ENCODE measurements around the gene RAPSN.

Gene RAPSN

GRCh38 chr11:47464483-47464882 lies 15.5 kb upstream of the RAPSN start:
- DNase-seq (ENCODE audit: low read depth) = no peak

DNA sequence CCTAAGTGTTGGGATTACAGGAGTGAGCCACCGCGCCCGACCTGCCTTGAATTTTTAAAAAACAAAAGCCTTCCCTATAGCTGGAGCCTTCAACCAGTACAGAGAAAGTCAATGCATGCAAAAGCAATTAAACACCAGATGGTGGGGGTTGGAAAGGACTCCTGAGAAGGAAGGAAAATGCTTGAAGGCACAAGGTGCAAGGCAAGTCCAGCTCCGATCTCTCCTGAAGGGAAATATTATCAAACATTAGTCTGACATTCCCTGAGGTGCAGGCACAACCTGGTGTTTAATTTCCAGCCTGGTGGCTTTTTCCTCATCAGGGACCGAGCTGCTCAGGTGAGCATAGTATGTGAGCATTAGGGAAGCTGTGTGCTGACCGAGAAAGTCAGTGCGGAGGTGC lies 12.9 kb upstream of the RAPSN start:
- DNase-seq (ENCODE audit: low read depth) = no peak

DNA sequence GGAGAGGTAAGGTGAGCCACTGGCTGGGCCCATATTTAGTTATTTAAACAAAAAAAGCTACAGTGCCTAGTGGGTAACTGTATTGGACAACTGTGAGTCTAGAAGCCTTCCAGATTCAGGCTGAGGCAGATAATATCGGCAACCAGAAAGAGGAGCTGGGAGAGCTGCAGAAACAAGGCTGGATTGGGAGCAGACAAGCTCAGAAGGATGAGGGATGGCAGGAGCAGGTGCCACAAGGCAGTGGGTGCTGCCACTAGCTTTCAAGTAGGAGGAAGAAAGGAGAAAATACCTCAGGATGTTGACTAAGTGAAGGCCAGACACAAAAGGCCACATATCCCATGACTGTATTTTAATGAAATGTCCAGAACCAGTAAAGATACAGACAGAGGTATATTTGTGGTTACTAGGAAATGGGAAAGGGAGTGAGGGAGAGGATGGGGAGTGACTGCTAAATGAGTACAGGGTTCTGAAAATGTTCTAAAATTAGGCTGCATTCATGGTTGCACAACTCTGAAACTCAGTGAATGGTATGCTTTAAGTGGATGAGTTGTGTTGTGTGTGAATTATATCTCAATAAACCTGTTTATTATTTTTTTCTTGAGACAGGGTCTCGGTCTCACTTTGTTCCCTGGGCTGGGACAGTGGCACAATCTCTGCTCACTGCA lies 11.8 kb upstream of the RAPSN start:
- no peak for DNase-seq (ENCODE audit: low read depth)

DNA sequence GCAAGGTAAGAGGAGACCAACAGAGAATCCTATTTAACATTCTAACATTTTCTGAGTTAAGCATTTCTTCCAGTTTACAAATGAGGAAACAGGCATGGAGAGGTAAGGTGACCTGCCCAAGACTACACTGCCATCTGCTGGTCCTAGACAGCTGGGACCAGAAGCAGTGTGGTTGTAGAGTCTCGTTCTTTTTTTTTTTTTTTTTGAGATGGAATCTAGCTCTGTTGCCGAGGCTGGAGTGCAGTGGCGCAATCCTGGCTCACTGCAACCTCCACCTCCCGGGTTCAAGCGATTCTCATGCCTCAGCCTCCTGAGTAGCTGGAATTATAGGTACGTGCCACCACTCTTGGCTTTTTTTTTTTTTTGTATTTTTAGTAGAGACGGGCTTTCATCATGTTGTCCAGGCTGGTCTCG lies 5.3 kb upstream of the RAPSN start:
- peak; percentile 8 for DNase-seq (ENCODE audit: low read depth)

- DNase-seq (ENCODE audit: low read depth) = no peak
These were observed 4.4 kb upstream of the RAPSN start for GRCh38 chr11:47453365-47453764.

GRCh38 chr11:47451990-47452389 lies 3.1 kb upstream of the RAPSN start:
- no peak for DNase-seq (ENCODE audit: low read depth)

GRCh38 chr11:47451436-47451835 lies 2.5 kb upstream of the RAPSN start:
- DNase-seq (ENCODE audit: low read depth) = no peak

GRCh38 chr11:47449541-47449940 lies 605 bp upstream of the RAPSN start:
- no peak for DNase-seq (ENCODE audit: low read depth)

DNA sequence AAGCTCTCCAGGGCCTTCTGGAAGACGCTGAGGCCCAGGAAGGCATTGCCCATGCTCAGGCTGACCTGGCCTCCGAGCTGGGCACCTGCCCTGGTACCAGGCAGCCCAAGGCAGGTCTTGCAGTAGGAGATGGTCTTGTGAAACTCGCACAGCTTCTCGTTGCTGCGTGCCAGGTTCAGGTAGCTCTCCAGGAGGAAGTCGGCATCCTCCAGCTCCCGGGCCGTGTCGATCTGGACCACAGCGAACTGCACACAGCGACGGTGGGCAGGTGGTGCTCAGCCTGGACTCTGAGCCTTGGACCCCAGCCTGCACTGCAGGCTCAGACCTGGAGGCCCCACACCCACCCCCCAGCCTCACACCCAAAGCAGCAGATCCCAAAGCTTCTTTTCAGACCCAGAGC lies 1.0 kb downstream of the RAPSN start:
- no peak for DNase-seq (ENCODE audit: low read depth)

GRCh38 chr11:47446833-47447232 lies 2.1 kb downstream of the RAPSN start:
- no peak for DNase-seq (ENCODE audit: low read depth)

- no peak for DNase-seq (ENCODE audit: low read depth)
These were observed 3.1 kb downstream of the RAPSN start for GRCh38 chr11:47445840-47446239.

DNA sequence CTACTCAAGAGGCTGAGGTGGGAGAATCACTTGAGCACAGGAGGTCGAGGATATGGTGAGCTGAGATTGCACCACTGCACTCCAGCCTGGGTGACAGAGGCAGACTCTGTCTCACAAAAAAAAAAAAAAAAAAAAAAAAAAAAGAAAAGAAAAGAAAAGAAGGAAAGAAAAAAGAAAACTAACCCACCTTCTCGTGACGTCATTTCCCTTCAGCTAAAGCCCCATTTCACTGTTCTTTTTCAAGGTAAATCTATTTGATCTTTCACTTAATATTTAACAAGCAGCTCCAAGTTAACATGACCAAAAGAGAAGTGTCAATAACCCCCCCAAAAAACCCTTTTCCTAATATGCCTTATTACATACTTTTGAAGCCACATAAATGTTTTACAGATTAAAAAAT lies 5.1 kb downstream of the RAPSN start:
- DNase-seq (ENCODE audit: low read depth) = no peak

GRCh38 chr11:47443028-47443700 lies 5.8 kb downstream of the RAPSN start:
- DNase-seq (ENCODE audit: low read depth) = no peak

GRCh38 chr11:47442514-47442913 lies 6.4 kb downstream of the RAPSN start:
- no peak for DNase-seq (ENCODE audit: low read depth)

GRCh38 chr11:47441421-47441820 lies 7.5 kb downstream of the RAPSN start:
- DNase-seq (ENCODE audit: low read depth) = no peak

DNA sequence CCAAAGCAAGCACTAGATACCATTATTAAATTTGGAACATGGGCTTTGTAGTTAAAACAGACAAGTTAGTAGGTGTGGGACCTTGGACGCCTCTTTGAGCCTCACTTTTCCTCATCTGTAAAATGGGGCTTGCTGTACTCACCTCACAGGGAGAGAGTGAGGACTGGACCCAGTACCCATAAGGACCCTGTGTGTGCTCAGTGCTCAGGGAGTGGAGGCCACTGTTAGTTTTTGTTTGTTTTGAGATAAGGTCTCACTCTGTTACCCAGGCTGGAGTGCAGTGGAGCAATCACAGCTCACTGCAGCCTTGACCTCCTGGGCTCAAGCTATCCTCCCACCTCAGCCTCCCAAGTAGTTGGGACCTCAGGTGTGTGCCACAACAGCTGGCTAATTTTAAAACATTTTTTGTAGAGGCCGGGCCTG lies 8.9 kb downstream of the RAPSN start:
- no peak for DNase-seq (ENCODE audit: low read depth)

- no peak for DNase-seq (ENCODE audit: low read depth)
These were observed 10.2 kb downstream of the RAPSN start for GRCh38 chr11:47438721-47439120.

- DNase-seq (ENCODE audit: low read depth) = no peak
These were observed 11.1 kb downstream of the RAPSN start for GRCh38 chr11:47437746-47438418.

DNA sequence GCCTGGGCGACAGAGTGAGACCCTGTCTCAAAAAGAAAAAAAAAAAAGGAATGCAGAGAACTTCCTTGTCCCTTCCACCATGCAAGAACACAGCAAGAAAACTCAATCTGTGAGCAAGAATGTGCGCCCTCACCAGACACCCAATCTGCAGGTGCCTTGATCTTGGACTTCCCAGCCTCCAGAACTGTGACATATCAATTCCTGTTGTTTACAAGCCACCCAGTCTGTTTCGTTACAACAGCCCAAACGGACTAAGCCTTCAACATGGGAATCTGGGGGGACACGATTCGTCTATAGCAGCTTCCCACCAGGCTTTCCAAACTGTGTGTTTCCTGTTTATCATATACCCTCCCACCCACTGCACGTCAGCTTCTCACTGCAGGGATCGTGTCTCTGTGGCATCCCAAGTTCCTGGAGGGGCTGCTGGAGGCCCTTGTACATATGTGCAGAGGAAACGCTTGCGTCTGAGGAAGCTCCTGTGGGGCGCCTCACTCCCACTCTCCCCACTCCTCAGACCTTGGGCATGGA lies 11.7 kb downstream of the RAPSN start:
- no peak for DNase-seq (ENCODE audit: low read depth)

- DNase-seq (ENCODE audit: low read depth) = no peak
These were observed 12.2 kb downstream of the RAPSN start for GRCh38 chr11:47436726-47437125.

DNA sequence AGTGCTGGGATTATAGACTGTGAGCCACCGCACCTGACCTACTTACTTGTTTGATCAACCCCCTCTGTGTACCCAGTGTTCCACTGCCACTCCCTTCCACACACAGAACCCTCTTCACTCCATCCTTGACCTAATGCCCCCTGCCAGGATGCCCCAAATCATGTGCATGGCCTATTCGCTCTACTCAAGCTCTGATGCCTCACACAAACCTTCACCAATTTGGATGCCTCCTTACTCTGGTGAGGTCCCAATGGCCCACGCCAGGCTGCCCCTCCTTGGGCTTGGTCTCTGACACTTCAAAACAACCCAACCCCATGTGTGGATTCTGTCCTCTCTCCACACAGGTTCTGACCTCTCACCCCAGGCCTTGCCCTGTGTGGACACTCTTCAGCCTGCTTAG lies 13.2 kb downstream of the RAPSN start:
- DNase-seq (ENCODE audit: low read depth) = no peak

DNA sequence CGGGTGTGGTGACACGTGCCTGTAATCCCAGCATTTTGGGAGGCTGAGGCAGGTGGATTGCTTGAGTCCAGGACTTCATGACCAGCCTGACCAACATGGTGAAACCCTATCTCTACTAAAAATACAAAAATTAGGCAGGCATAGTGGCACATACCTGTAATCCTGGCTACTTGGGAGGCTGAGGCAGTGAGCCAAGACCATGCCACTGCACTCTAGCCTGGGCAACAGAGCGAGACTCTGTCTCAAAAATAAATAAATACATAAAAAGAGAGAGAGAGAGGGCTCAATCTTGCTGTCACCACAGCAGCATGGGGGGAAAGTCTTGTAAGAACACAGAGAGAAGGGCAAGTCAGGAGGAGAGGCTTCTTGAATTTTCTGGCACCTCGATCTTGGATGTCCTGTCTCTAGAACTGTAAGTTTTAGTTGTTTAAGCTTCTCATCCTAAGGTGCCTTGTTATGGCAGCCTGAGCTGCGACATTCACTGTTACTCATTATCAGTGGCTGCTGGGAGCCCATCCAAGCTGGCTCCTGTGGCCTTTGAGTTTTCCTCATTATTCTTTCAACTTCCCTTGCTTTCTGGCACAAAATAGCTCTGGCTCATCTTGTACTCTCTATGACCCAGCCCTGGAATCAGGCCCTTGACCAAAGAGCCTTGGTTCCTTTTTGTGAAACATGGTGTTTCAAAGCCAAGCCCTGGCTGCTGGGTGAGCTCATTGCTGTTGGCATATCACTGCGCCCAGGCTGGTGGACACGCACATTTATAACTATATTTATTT lies 14.7 kb downstream of the RAPSN start:
- no peak for DNase-seq (ENCODE audit: low read depth)
